ENCODE results near the gene ADGRG1. TPM values are rescaled to one million over a fixed set of nuclear protein-coding genes. Genes with fewer than 3 reads are reported as not detected.
"Not testable (repeated sequence)": the region's sequence is repeated elsewhere in the genome, so short reads cannot be mapped to it uniquely, and the experiment has no call there.

ADGRG1 gene
- total and polyA plus RNA-seq, 7 donors, result 5.0 to 36.3 (median 7.7) TPM

DNA sequence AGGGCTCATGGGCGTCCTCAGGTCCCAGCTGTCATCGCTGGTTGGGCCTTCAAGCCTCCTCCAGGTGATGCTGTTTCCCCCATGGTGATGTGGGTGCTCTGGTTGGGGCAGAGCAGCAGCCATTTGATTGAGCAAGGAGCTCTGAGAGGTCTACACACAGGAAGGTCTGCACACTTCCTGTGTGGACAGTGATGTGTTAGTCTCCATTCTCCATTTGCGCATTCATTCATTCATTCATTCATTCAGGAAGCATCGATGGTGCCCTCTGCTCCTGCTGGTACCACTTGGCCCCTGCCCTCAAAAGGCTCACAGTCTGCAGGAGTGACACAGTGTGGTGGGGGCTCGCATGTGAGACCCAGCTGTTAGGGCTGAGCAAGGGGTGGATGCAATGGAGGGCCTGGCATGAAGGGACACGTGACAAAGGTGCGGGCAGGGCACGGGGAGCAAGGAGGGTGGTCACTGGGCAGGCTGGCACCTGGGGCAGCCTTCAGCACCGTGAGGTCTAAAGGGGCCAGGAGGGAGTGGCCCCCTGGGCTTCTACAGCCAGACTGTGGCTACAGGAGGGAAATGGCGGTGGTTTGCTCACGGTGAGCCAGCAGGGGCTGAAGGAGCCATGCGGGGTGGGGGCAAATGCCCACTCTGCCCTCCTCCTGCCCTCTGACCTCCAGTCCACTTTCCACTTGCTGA, 41.2 kb downstream of the ADGRG1 start:
- no peaks in the 10 kb centered on the region for H3K4me1 ChIP-seq
- H3K9me3 ChIP-seq, result no peaks in the 10 kb centered on the region
- TF ChIP-seq, protein P1, sequence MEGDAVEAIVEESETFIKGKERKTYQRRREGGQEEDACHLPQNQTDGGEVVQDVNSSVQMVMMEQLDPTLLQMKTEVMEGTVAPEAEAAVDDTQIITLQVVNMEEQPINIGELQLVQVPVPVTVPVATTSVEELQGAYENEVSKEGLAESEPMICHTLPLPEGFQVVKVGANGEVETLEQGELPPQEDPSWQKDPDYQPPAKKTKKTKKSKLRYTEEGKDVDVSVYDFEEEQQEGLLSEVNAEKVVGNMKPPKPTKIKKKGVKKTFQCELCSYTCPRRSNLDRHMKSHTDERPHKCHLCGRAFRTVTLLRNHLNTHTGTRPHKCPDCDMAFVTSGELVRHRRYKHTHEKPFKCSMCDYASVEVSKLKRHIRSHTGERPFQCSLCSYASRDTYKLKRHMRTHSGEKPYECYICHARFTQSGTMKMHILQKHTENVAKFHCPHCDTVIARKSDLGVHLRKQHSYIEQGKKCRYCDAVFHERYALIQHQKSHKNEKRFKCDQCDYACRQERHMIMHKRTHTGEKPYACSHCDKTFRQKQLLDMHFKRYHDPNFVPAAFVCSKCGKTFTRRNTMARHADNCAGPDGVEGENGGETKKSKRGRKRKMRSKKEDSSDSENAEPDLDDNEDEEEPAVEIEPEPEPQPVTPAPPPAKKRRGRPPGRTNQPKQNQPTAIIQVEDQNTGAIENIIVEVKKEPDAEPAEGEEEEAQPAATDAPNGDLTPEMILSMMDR (IDR thresholded peaks at IDR 0.05), result no peak
- no peak for TF ChIP-seq POLR2A (IDR thresholded peaks at IDR 0.05)
- no peak for TF ChIP-seq POLR2AphosphoS5 (IDR thresholded peaks at IDR 0.05)
- TF ChIP-seq EP300 (IDR thresholded peaks at IDR 0.05), result no peak
- intact Hi-C loops (cut with DNase I), result no loop called here
- no peak overlapping the region for H3K4me3 ChIP-seq
- H3K27ac ChIP-seq, result no peak overlapping the region
- no peaks in the 10 kb centered on the region for H3K36me3 ChIP-seq
- DNase-seq, result peak; percentile 55
- 83 to 84% methylated on average over 12 of the region's 12 CpGs for WGBS, 2 donors
- peaks cover 0 to 8% (median 0%) of the 10 kb centered on the region in 3 donors for H3K27me3 ChIP-seq

DNA sequence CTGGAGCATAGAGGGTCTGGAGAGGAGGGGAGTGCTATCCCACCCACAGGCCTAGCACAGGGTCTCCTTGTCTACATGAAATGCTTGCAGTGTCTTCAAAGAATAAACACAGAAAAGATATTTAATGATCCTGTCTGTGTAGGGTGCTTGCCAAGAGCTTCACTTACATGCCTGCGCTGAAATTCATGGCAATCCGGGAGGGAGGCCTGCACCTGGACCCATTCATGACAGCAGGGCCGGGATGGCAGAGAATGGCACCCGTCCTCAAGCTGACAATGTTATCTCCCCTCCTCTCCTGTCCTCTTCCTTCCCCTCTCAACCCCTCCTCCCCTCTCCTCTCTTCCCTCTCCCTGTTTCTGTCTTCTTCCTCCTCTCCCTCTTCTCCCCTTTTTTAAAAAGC, 41.8 kb downstream of the ADGRG1 start:
- Histone ChIP-seq H3K36me3 (no peaks in the 10 kb centered on the region), H3K9me3 (no peaks in the 10 kb centered on the region), H3K4me1 (no peaks in the 10 kb centered on the region), H3K27me3 (peaks cover 0 to 8% (median 0%) of the 10 kb centered on the region in 3 donors), H3K27ac (no peak overlapping the region), H3K4me3 (no peak overlapping the region)
- WGBS, 2 donors, result 33 to 66% methylated on average over 4 of the region's 4 CpGs
- intact Hi-C loops (cut with DNase I), result no loop called here
- peak; percentile 44 for DNase-seq
- TF ChIP-seq, protein P1 (IDR thresholded peaks at IDR 0.05), result no peak
- TF ChIP-seq EP300 (IDR thresholded peaks at IDR 0.05) (no peak), POLR2A (IDR thresholded peaks at IDR 0.05) (no peak), POLR2AphosphoS5 (IDR thresholded peaks at IDR 0.05) (no peak)

DNA sequence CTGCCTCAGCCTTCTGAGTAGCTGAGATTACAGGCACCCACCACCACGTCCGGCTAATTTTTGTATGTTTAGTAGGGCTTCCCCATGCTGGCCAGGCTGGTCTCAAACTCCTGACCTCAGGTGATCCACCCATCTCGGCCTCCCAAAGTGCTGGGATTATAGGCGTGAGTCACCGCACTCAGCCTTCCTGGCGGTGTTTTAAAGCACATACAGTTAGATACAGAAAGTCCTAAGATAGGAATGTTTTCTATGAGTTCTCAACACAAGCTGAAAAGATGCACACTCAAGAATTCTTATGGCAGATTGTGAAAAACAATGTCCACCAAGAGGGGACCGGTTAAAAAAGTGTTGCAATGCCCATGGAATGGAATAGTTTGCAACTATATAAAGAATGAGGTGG, 43.0 kb downstream of the ADGRG1 start:
- H3K27me3 ChIP-seq; H3K4me3 ChIP-seq; H3K4me1 ChIP-seq; H3K9me3 ChIP-seq; intact Hi-C loops (cut with DNase I); H3K36me3 ChIP-seq; H3K27ac ChIP-seq: not testable (repeated sequence)
- WGBS, 2 donors, result 74 to 86% methylated on average over 7 of the region's 7 CpGs
- DNase-seq, result peak; percentile 6

DNA sequence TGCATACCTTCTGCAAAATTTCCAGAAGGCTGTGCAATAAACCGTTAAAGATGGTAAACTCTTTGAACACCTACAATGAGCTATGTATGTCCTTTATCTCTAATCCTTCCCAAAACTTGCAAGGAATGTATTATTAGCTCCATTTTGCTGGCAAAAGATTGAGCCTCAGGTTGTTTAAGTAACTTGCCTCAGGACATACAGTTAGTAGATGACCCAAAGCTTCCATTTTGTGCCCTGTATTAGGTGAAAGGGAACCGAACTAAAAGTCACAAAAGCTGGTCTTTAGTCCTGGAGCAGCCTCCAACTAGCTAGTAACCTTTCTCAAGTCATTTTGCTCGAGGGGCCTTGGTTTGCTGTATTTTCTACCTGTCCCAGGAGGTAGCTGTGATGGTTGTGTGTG, 44.0 kb downstream of the ADGRG1 start:
- Histone ChIP-seq H3K4me1 (no peaks in the 10 kb centered on the region), H3K36me3 (no peaks in the 10 kb centered on the region), H3K9me3 (no peaks in the 10 kb centered on the region), H3K27ac (no peak overlapping the region), H3K27me3 (peaks cover 0 to 8% (median 0%) of the 10 kb centered on the region in 3 donors), H3K4me3 (no peak overlapping the region)
- WGBS, 2 donors, result 48 to 81% methylated on average over 3 of the region's 3 CpGs
- TF ChIP-seq, protein P1 (IDR thresholded peaks at IDR 0.05), result no peak
- TF ChIP-seq POLR2A (IDR thresholded peaks at IDR 0.05) (no peak), POLR2AphosphoS5 (IDR thresholded peaks at IDR 0.05) (no peak), EP300 (IDR thresholded peaks at IDR 0.05) (no peak)
- intact Hi-C loops (cut with DNase I), result no loop called here
- no peak for DNase-seq

DNA sequence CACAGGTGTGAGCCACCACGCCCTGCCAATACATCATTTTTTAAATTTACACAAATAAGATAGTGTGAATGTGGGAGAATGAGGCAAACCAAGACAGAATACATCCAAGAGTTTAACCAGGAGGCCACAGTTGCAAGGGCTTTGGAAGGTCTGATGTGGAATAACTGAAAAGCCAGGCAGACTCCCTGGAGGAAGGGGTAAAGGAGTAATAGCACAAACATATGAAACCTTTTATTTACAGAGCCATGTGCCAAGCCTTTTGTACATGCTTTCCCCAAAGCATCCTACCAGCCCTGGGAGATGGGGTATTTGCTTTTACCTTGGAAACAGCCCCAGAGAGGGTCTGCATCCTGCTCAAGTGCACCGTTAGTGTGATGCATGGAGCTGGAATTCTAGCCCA, 44.4 kb downstream of the ADGRG1 start:
- Histone ChIP-seq H3K4me3 (no peak overlapping the region), H3K4me1 (no peaks in the 10 kb centered on the region), H3K27ac (no peak overlapping the region), H3K36me3 (no peaks in the 10 kb centered on the region), H3K27me3 (peaks cover 0 to 8% (median 0%) of the 10 kb centered on the region in 3 donors), H3K9me3 (no peaks in the 10 kb centered on the region)
- intact Hi-C loops (cut with DNase I), result no loop called here
- TF ChIP-seq, protein P1 (IDR thresholded peaks at IDR 0.05), result no peak
- TF ChIP-seq EP300 (IDR thresholded peaks at IDR 0.05) (no peak), POLR2A (IDR thresholded peaks at IDR 0.05) (no peak), POLR2AphosphoS5 (IDR thresholded peaks at IDR 0.05) (no peak)
- DNase-seq, result peak; percentile 21
- WGBS, 2 donors, result 81 to 93% methylated on average over 2 of the region's 2 CpGs
